HepG2 (cell line): ENCODE measurements around the gene NYAP1. TPM values are rescaled to one million over a fixed set of nuclear protein-coding genes. Genes with fewer than 3 reads are reported as not detected.

ENCODE experiments used
- ELF1 ChIP-seq: sonication (generic); formaldehyde crosslinking; IDR thresholded peaks from 2 replicates; pipeline ENCODE4 v1.4.0; 2020; ENCODE audit warnings: missing genetic modification reagents
- REL ChIP-seq: sonication (generic); formaldehyde crosslinking; conservative IDR thresholded peaks from 2 replicates; pipeline ENCODE4 v1.8.0; 2022; ENCODE audit warnings: mild to moderate bottlenecking, missing genetic modification reagents, moderate library complexity
- SYNCRIP ChIP-seq: fragments of 200-400 bp; formaldehyde crosslinking; IDR thresholded peaks from 2 replicates; pipeline ENCODE4 v1.6.1; 2018; ENCODE audit warnings: mild to moderate bottlenecking, low read depth, low read length; ENCODE audit not compliant: insufficient read depth
- ZBTB40 ChIP-seq, 2 experiments: fragments of 450-650 bp in 1 of 2; sonication (generic) in 1 of 2; formaldehyde crosslinking in 1 of 2; IDR thresholded peaks; 2 replicates each; pipeline versions ENCODE4 v1.6.1 to v1.8.0; 2016 to 2022; ENCODE audit warnings: antibody characterized with exemption in 1 of 2, mild to moderate bottlenecking in 1 of 2, missing genetic modification reagents in 1 of 2
- ZIK1 ChIP-seq: sonication (generic); formaldehyde crosslinking; IDR thresholded peaks from 2 replicates; pipeline ENCODE4 v1.5.0; 2020; ENCODE audit warnings: mild to moderate bottlenecking, low read depth, missing genetic modification reagents, borderline replicate concordance
- ZMYM3 ChIP-seq: sonication (generic); formaldehyde crosslinking; IDR thresholded peaks from 2 replicates; pipeline ENCODE4 v1.5.1; 2020; ENCODE audit warnings: mild to moderate bottlenecking, missing genetic modification reagents
- ZNF10 ChIP-seq: sonication (generic); formaldehyde crosslinking; IDR thresholded peaks from 2 replicates; pipeline ENCODE4 v1.4.0; 2020; ENCODE audit warnings: mild to moderate bottlenecking, low read depth, missing genetic modification reagents, borderline replicate concordance
- ZNF296 ChIP-seq: sonication (generic); formaldehyde crosslinking; conservative IDR thresholded peaks from 2 replicates; pipeline ENCODE4 v1.5.0; 2020; ENCODE audit warnings: mild to moderate bottlenecking, missing genetic modification reagents
- ZNF354B ChIP-seq: sonication (generic); formaldehyde crosslinking; IDR thresholded peaks from 2 replicates; pipeline ENCODE4 v1.8.0; 2022; ENCODE audit warnings: mild to moderate bottlenecking, missing genetic modification reagents
- ZNF513 ChIP-seq: sonication (generic); formaldehyde crosslinking; conservative IDR thresholded peaks from 2 replicates; pipeline ENCODE4 v1.5.0; 2020; ENCODE audit warnings: missing genetic modification reagents
- ZNF552 ChIP-seq: sonication (generic); formaldehyde crosslinking; IDR thresholded peaks from 2 replicates; pipeline ENCODE4 v1.9.0; 2022; ENCODE audit warnings: missing genetic modification reagents, mild to moderate bottlenecking, borderline replicate concordance
- ZNF574 ChIP-seq: sonication (generic); formaldehyde crosslinking; IDR thresholded peaks from 2 replicates; pipeline ENCODE4 v1.4.0; 2020; ENCODE audit warnings: missing genetic modification reagents
- ZNF589 ChIP-seq: sonication (generic); formaldehyde crosslinking; conservative IDR thresholded peaks from 2 replicates; pipeline ENCODE4 v1.8.0; 2022; ENCODE audit warnings: mild to moderate bottlenecking, moderate library complexity, missing genetic modification reagents
- ZNF746 ChIP-seq: sonication (generic); formaldehyde crosslinking; IDR thresholded peaks from 2 replicates; pipeline ENCODE4 v1.8.0; 2022; ENCODE audit warnings: mild to moderate bottlenecking, missing genetic modification reagents
- polyA plus RNA-seq, 8 experiments: library from polyadenylated mRNA; depleted of rRNA in 3 of 8; stranded (reverse) in 7 of 8; unstranded in 1 of 8; fragments of >200 nt; fragmentation: Illumina TruSeq in 4 of 8; extraction: Trizol in 4 of 8; gene quantifications; 2 replicates each; pipeline versions ENCODE4 v1.2.1 to v1.2.3, GENCODE V29; 2011 to 2016; ENCODE audit warnings: low read depth in 4 of 8, missing spikeins in 1 of 8, mixed read lengths in 1 of 8; ENCODE audit not compliant: insufficient read depth in 1 of 8
- total RNA-seq, 5 experiments: library from RNA; depleted of rRNA; stranded (reverse); fragments of >200 nt; fragmentation: Illumina TruSeq; extraction: Trizol; gene quantifications; 2 replicates each; pipeline ENCODE4 v1.2.3, GENCODE V29; 2016; ENCODE audit warnings: low read depth in 1 of 5

The NYAP1 gene
- total and polyA plus RNA-seq, 2 of the 13 experiments (the other 11 are each of a cell fraction or from before 2014, with no cell fraction given) = 0.15 to 0.46 TPM

GRCh38 chr7:100478958-100479660 lies 4.6 kb upstream of the NYAP1 start, which contains the start of gene TSC22D4 (continued):
- no peak for TF ChIP-seq ZNF10 (CRISPR knock-in tag)
- TF ChIP-seq SYNCRIP = no peak
- no peak for TF ChIP-seq ZNF552 (CRISPR knock-in tag)
- TF ChIP-seq ZBTB40 (IDR thresholded peaks at IDR 0.05) = no peak
- TF ChIP-seq ZBTB40 (CRISPR knock-in tag; IDR thresholded peaks at IDR 0.05) = no peak
- peak; percentile 61 for TF ChIP-seq ELF1 (CRISPR knock-in tag)
- TF ChIP-seq ZNF746 = peak; percentile 92; the same call in 1 of the 2 replicates
- TF ChIP-seq ZNF296 (CRISPR knock-in tag) = no peak
- no peak for TF ChIP-seq REL
- no peak for TF ChIP-seq ZNF354B
- no peak for TF ChIP-seq ZNF574 (CRISPR knock-in tag)
- TF ChIP-seq ZNF513 (CRISPR knock-in tag) = no peak
- TF ChIP-seq ZNF589 = no peak
- no peak for TF ChIP-seq ZIK1 (CRISPR knock-in tag)
- TF ChIP-seq ZMYM3 = peak; percentile 74; the same call in 1 of the 2 replicates
